Loucy (cell line): ENCODE results near the gene PLXNA4.

Source experiments
- H2AFZ ChIP-seq: fragments of 200-600 bp; sonication (generic); 2 replicates; pipeline ENCODE4 v1.6.0; 2016; ENCODE audit warnings: antibody characterized with exemption, mild to moderate bottlenecking, low read length, moderate library complexity
- H3F3A ChIP-seq: fragments of 200-600 bp; 2 replicates; pipeline ENCODE4 v1.6.0; 2016; ENCODE audit warnings: antibody characterized with exemption, low read depth, mild to moderate bottlenecking
- H3K27me3 ChIP-seq: fragments of 200-600 bp; sonication (generic); 2 replicates; pipeline ENCODE4 v1.6.1; 2014; ENCODE audit warnings: low read length, mild to moderate bottlenecking; ENCODE audit not compliant: insufficient read depth, poor library complexity, severe bottlenecking
- H3K36me3 ChIP-seq: fragments of 200-600 bp; sonication (generic); 2 replicates; pipeline ENCODE4 v1.6.1; 2016; ENCODE audit warnings: low read length; ENCODE audit not compliant: insufficient read depth
- H3K4me1 ChIP-seq: fragments of 200-600 bp; sonication (generic); 2 replicates; pipeline ENCODE4 v1.5.1; 2014; ENCODE audit warnings: low read length, mild to moderate bottlenecking; ENCODE audit not compliant: insufficient read depth, poor library complexity, severe bottlenecking
- H3K4me2 ChIP-seq: fragments of 200-600 bp; sonication (generic); 2 replicates; pipeline ENCODE4 v1.6.0; 2014; ENCODE audit warnings: antibody characterized with exemption, low read length, low read depth, mild to moderate bottlenecking; ENCODE audit not compliant: poor library complexity, severe bottlenecking
- H3K4me3 ChIP-seq: fragments of 200-600 bp; sonication (generic); 2 replicates; pipeline ENCODE4 v1.5.1; 2014; ENCODE audit warnings: low read length, mild to moderate bottlenecking, mixed read lengths; ENCODE audit not compliant: poor library complexity, severe bottlenecking
- H3K79me2 ChIP-seq: fragments of 200-600 bp; sonication (generic); 2 replicates; pipeline ENCODE4 v1.6.1; 2014; ENCODE audit warnings: low read length; ENCODE audit not compliant: insufficient read depth
- H3K9ac ChIP-seq: fragments of 200-600 bp; sonication (generic); 2 replicates; pipeline ENCODE4 v1.6.0; 2014; ENCODE audit warnings: mild to moderate bottlenecking, low read depth, low read length, moderate library complexity; ENCODE audit not compliant: poor library complexity, severe bottlenecking
- H3K9me2 ChIP-seq: fragments of 200-600 bp; sonication (generic); replicated peaks from 2 replicates; pipeline ENCODE4 v1.6.1; 2016; ENCODE audit warnings: low read depth, low read length, mixed read lengths
- H3K9me3 ChIP-seq: fragments of 200-600 bp; sonication (generic); 2 replicates; pipeline ENCODE4 v1.6.1; 2014; ENCODE audit warnings: mild to moderate bottlenecking, antibody characterized with exemption, low read length, low read depth; ENCODE audit not compliant: insufficient read depth
- H4K20me1 ChIP-seq: fragments of 200-600 bp; sonication (generic); 2 replicates; pipeline ENCODE4 v1.6.0; 2014; ENCODE audit warnings: antibody characterized with exemption, low read length, mild to moderate bottlenecking; ENCODE audit not compliant: insufficient read depth, poor library complexity, severe bottlenecking
- CTCF ChIP-seq: fragments of 200-600 bp; sonication (generic); conservative IDR thresholded peaks from 2 replicates; pipeline ENCODE4 v1.5.1; 2014; ENCODE audit warnings: mild to moderate bottlenecking, antibody characterized with exemption, low read length
- EZH2phosphoT487 ChIP-seq: fragments of 200-600 bp; IDR thresholded peaks from 2 replicates; pipeline ENCODE4 v1.6.1; 2018; ENCODE audit warnings: antibody characterized with exemption, mild to moderate bottlenecking, moderate library complexity, borderline replicate concordance

The PLXNA4 gene

GRCh38 chr7:132105096-132105495 is 471.2 kb downstream of the PLXNA4 start:
- no peaks in the 10 kb centered on the region for H4K20me1 ChIP-seq
- TF ChIP-seq EZH2phosphoT487 (no peak), CTCF (no peak)
- no peak overlapping the region for H2AFZ ChIP-seq
- no peaks in the 10 kb centered on the region for H3F3A ChIP-seq
- no peaks in the 10 kb centered on the region for H3K4me1 ChIP-seq
- H3K36me3 ChIP-seq = no peaks in the 10 kb centered on the region
- H3K9me2 ChIP-seq = no peaks in the 10 kb centered on the region
- H3K27me3 ChIP-seq = no peaks in the 10 kb centered on the region
- H3K4me2 ChIP-seq = no peak overlapping the region
- H3K79me2 ChIP-seq = no peaks in the 10 kb centered on the region
- no peak overlapping the region for H3K4me3 ChIP-seq
- H3K9me3 ChIP-seq = no peaks in the 10 kb centered on the region
- no peak overlapping the region for H3K9ac ChIP-seq

DNA sequence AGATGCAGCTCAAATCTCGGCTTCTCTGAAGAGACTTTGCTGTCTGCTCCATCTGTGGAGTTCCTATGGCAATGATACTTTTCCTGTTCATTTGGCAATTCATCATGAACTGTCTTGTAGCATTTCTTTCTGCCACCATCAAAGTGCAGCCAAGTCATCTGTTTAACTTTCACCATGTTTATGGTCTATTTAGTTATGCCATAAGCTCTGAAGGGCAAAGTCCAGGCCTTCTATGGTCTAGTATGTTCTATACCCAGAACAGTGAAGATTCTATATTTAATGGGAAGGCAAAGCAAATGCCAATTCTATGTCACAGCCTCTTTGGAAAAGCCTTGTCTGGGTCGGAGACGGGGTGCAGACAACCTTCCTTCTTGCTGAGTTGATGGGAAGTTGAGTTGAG is 472.6 kb downstream of the PLXNA4 start:
- H3K79me2 ChIP-seq = no peaks in the 10 kb centered on the region
- no peaks in the 10 kb centered on the region for H3K4me1 ChIP-seq
- H3K4me3 ChIP-seq = no peak overlapping the region
- H3K9ac ChIP-seq = no peak overlapping the region
- TF ChIP-seq EZH2phosphoT487 (no peak), CTCF (no peak)
- H3F3A ChIP-seq = no peaks in the 10 kb centered on the region
- no peaks in the 10 kb centered on the region for H3K9me2 ChIP-seq
- no peak overlapping the region for H3K4me2 ChIP-seq
- no peaks in the 10 kb centered on the region for H3K9me3 ChIP-seq
- no peaks in the 10 kb centered on the region for H4K20me1 ChIP-seq
- H3K27me3 ChIP-seq = no peaks in the 10 kb centered on the region
- no peak overlapping the region for H2AFZ ChIP-seq
- H3K36me3 ChIP-seq = no peaks in the 10 kb centered on the region

DNA sequence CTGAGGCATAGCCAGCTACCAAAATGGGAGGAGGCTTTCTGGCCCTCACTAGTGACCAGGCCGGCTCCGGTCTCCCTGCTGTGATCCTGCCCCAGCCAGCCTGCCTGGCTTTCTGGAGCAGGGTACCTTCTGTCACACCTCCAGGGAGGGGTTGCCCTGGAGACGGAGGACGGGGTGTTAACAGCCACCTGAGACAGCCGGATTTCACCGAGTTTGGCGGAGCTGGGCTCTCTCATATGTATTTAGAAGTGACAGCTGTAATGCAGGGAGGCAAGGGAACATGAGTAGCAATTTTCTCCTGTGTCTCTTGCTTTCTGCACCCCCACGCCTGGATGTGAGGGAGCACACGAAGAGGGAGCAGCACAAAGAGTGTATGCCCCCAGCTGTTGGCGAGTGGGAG is 473.3 kb downstream of the PLXNA4 start:
- TF ChIP-seq CTCF (no peak), EZH2phosphoT487 (no peak)
- Histone ChIP-seq H3K79me2 (no peaks in the 10 kb centered on the region), H3K36me3 (no peaks in the 10 kb centered on the region), H3K27me3 (no peaks in the 10 kb centered on the region), H3K9me3 (no peaks in the 10 kb centered on the region), H3K4me3 (no peak overlapping the region), H3F3A (no peaks in the 10 kb centered on the region), H3K9ac (no peak overlapping the region), H2AFZ (no peak overlapping the region), H3K9me2 (no peaks in the 10 kb centered on the region), H3K4me2 (no peak overlapping the region), H3K4me1 (no peaks in the 10 kb centered on the region), H4K20me1 (no peaks in the 10 kb centered on the region)
